Activated CD4-positive, alpha-beta T cell treated with anti-CD3 and anti-CD28 coated beads, Interleukin-2, amount 50 U/mL, for 4 hours (primary cell): Measurements from ENCODE around the gene ZMIZ2.
"Not testable (repeated sequence)": the region's sequence is repeated elsewhere in the genome, so short reads cannot be mapped to it uniquely, and the experiment has no call there.

Experiments used
- DNase-seq, 2 experiments: peaks; one replicate each; pipeline ENCODE4 v3.0.0-alpha.2; 2020

ZMIZ2 gene

DNA sequence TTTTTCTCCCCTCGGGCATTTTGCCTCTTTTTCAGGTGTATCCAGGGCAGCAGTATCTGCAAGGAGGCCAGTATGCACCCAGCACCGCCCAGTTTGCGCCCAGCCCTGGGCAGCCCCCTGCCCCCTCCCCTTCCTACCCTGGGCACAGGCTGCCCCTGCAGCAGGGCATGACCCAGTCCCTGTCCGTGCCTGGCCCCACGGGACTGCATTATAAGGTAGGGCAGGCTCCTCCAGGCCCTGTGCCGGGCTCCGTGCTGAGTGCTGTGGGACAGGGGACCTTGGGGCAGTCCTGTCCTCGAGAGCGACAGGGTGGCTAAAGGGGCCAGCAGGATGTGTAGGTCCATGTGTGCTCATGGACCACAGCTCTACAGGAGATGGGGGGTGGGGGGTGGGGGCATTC, 10.6 kb downstream of the ZMIZ2 start:
- no peak for DNase-seq

DNA sequence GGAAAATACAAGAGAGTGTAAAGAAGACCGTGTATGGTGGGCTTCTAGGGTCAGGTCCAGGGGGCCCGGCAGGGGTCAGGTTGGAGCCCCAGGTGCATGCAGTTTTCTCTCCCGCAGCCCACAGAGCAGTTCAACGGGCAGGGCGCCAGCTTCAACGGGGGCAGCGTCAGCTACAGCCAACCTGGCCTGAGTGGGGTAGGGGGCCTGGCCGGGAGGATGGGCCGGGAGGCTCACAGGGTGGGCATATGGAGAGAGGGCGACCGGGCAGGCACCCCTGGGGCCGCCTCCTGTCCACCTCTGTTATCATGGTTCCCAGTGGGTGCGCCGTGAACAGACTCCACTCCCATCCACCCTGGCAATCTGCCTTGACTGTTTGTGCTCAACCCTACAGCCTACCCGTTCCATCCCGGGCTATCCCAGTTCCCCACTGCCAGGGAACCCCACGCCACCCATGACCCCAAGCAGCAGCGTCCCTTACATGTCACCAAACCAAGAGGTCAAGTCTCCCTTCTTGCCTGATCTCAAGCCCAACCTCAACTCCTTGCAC, 11.5 kb downstream of the ZMIZ2 start:
- DNase-seq = no peak

DNA sequence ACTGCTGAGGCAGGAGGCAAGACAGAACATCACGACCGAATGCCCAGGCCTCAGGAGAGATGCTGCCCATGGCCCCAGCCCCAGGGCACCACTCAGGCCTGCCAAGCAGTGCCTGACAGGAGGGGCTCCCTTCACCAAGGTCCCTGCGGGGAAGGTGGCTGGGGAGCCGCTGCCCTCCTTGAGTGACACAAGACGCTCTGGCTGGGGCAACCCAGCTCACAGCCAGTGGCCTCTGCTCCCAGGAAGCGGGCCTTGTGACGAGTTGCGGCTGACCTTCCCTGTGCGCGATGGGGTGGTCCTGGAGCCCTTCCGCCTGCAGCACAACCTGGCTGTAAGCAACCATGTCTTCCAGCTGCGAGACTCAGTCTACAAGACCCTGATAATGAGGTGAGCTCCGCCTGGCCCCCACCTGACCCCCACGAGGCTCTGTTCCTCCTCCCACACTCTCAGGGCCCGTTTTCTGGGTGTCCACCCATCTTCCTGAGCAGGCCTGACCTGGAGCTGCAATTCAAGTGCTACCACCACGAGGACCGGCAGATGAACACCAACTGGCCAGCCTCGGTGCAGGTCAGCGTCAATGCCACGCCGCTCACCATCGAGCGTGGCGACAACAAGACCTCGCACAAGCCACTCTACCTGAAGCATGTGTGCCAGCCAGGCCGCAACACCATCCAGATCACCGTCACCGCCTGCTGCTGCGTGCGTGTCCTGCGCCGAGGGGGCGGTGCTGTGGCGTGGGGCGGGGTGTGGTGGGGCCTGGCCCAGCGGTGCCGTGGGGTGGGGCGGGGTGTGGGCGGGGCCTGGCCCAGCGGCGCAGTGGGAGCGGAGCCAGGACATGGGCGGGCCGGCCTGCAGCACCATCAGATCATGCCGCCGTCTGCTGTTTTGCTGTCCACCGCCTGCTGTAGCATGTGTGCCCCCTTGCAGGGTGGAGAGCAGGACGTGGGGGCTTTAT, 12.8 kb downstream of the ZMIZ2 start:
- DNase-seq = no peak

DNA sequence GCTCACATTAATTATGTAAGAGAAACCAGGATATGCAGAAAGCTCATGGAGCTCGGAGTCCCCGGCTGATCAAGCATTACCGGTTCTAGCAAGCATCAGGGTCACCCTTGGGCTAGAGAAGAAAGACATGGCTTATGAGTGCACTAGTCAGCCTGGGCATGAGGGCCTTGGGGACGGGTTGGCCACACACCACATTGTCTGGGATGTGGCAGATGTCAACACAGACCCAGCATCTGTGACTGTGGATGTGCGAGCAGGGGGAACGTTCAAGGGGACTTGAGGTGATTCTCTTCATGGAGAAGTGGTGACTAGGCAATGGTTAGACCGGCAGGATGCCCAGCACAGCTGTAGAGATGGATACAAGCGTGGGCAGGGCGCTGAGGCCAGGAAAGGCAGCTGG, 13.7 kb downstream of the ZMIZ2 start:
- no peak for DNase-seq

DNA sequence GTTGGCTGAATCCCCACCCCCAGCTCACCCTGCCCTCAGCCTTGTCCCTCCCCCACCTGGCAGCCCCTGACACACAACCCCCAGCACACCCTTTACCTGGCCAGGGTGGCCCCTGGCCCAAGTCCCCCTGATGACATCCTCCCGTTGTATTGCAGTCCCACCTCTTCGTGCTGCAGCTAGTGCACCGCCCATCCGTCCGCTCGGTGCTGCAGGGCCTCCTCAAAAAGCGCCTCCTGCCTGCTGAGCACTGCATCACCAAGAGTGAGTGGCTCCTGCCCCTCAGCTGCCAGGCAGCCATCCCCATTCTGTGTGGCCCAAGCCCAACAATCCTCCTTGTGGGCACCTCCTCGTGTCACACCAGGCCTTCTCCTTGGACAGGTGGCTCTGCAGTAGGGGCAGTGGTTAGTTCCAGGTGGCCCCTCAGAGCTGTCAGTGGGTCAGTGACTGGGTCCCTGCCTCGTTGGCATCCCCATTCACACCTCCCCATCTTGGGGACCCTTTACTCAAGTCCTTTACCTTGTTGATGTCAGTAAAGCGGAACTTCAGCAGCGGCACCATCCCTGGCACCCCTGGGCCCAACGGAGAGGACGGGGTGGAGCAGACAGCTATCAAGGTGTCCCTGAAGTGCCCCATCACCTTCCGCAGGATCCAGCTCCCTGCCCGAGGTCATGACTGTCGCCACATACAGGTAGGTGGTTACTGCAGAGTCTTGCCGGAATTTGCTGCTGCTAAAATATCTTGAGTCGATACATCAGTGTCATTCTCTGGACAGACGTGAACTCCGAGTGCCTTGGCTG, 14.3 kb downstream of the ZMIZ2 start:
- no peak for DNase-seq

DNA sequence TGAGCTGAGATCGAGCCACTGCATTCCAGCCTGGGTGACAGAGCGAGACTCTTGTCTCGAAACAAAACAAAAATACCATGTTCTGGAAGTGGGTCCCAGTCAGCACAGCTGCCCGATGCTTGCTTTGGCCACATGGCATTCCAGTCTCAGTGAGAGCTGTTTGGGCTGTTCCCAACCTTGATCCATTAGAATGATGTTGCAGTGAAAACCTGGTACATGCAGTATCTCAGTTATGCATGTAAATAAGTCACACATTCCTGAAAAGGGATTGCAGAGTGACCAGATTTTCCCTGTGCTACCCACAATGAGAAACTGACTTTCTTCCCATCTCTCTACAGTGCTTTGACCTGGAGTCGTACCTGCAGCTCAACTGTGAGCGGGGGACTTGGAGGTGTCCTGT, 15.4 kb downstream of the ZMIZ2 start:
- no peak for DNase-seq

DNA sequence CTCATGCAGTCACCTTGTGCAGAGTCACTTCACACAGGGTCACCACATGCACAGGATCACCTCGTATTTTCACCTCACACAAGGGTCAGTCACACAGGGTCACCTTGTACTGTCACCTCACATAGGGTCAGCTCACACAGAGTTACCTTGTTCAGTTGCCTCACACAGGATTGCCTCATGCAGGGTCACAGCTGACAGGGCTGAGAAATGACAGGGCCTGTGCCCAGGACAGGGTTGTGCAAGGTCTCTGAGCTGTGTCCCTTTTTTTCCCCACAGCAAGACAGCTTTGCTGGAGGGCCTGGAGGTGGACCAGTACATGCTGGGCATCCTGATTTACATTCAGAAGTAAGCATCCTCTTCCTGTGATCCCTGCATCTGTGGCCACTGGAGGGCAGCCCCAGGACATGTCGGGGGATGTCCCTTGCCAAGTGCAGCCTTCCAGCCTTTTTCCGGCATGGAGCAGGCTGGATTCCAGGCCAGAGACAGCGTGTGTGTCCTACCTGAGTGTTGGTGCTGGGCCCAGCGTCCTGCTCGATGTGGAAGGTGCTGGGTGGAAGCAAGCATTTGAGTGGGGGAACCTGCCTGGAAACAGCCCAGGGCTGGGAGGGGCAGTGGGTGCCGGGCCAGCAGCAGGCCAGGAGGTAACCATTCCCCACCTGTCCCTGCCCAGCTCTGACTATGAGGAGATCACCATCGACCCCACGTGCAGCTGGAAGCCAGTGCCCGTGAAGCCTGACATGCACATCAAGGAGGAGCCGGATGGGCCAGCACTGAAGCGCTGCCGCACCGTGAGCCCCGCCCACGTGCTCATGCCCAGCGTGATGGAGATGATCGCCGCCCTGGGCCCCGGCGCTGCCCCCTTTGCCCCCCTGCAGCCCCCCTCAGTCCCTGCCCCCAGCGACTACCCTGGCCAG, 16.3 kb downstream of the ZMIZ2 start:
- no peak for DNase-seq

DNA sequence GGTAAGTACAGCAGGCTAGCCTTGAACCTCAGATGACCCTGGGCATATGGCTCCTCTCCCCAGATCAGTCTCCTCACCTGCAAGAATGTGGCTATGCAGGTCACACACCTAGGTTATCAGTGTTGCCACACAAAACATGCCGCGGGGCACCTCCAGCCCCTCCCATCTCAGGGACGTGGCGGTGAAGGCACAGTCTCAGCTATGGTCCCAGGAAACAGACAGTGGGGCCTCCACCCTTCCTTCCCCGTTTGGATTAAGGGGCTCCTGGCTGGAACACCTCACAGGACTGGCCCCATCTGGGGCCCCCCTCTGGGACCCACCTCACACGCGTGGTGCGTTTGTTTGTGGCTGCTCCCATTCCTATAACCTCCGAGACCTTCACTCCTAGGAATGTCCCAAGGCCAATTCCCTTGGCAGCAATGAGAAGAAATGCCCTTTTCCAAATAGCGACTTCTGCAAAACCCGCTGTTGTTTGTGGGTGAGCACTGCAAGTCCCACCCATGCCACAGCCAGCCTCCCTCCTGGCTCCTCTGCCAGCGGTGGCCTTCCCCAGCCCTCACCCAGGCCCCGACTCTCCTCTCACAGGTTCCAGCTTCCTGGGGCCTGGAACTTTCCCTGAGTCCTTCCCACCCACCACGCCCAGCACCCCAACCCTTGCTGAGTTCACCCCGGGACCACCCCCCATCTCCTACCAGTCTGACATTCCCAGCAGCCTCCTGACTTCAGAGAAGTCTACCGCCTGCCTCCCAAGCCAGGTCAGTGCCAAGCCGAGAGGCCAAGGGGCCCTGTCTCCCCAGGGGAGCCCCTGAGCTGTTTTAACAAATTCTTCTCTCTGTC, 17.1 kb downstream of the ZMIZ2 start:
- DNase-seq = no peak

DNA sequence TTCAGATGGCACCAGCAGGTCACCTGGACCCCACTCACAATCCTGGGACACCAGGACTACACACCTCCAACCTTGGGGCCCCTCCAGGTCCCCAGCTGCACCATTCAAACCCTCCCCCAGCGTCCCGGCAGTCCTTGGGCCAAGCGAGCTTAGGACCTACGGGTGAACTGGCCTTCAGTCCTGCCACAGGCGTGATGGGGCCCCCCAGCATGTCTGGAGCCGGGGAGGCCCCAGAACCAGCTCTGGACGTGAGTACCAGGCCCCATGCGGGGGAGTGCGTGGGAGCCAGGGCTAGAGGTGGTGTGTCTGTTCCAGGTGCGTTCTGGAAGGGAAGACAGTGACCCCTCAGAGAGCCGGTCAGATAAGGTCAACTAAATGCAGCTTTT, 17.8 kb downstream of the ZMIZ2 start:
- no peak for DNase-seq

DNA sequence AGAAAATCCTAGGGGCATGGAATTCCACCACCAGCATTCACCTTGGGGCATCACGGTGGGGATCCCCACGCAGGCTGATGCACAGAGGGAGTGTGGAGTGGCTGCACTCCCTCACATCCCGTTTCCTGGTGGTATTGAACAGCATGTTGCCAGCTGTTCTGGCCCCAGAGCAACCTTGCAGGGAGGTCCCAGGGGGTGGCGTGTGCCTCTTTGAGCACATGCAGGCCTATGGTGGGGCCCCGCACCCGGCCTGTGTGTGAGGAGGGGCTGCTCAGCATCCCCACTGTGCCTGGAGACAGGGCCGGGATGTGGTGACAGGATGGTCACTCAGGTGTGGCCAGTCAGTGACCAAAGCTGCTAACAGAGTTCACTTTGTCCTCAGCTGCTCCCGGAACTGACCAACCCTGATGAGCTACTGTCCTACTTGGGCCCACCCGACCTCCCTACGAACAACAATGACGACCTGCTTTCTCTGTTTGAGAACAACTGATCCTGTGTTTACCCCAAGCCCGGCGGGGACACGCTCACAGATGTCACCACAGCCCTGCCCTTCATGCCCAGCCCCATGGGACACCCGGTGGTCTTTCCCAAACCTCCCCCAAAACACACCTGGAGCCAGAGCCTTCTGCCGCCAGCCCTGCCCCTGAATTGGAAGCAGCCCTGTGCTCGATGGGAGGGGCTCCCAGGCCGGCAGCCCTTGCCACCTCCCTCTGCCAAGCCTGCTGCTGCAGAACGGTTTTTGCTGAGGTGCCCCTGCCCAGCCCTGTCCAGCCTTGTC, 18.7 kb downstream of the ZMIZ2 start:
- DNase-seq = no peak

DNA sequence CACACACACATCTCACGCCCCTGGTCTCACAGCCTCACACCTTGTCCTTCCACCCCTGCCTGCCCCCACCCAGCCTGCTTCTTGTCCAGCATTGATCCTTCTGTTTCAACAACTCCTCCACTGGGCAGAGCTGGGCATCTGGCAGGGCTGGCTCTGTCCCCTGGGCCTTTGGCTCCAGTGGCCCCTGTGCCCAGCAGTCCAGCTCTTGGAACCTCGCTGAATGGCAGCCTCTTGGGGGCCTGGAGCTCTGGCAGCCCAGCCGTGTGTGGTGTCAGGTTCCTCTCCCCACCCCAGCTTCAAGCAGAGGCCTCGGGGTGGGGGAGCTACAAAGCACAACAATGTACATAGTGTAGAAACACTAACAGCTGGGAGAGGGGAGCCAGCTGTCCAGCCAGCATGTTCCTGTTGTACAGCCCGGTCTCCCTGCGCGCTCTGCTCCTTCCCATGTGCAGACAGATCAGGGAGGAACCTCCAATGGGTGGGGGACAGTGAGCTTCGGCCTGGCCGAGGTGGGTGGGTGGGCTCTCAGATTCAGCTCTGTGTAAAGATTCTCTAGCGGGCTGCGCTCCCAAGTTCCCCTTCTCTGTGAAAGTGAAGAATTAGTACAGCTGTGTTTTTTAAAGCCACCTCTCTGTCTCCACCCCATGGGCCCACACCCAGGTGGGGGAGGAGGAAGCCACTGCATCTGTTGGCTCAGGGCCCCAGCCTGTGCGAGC, 19.4 kb downstream of the ZMIZ2 start:
- peak in 1 of 2 experiments; percentile 12 for DNase-seq

DNA sequence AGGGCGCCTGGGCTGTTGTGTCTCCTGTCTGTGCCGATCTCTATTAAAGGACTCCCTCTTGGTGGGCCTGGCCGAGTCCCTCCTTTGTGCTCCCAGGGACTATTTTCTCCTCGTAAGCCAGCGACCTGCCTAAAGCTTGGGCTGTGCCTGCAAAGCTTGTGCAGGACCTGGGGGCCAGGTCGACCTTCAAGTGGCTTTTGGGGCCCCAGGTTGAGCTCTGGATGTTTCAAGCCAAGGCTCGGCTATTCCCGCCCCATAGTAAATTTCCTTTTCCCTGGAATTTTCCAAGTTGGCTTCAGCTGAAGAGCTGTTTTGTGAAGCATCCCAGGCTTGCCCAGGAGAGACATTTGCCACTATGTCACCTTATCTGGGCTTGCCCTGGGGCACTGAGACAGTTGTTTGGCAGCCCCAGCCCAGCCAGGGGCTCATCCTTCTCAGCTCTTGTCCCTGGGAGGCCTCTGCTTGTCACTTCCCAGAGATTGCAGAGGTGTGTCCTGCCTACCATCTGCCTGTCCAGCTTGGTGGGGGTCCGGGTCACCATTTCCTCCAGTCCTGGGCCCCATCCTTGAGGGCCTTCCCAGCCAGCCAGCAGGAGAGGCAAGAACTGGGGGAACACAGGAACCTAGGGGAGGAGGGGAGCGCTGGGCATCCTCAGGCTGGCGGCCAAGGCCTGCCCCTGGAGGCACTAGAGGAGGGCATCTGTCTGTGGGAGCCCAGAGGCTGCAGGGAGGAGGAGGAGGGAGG, 20.2 kb downstream of the ZMIZ2 start:
- DNase-seq = no peak

DNA sequence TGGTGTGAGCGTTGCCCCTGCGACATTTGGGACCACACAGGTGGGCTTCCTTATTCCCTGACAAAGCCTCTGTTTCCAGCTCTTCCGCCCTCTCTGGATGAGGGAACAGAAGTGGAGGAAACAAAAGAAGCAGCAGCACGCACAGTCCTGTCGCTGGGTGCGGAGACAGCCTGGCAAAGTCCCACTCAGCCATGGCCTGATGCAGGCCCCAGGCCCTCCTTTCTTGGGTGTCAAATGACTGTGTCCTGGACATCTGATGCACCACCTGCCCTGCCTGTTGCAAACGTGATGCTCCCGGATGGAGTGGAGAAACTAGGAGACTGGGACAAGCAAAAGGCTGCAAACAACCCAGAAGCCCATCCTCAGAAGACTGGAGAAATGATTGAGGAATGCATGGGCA, 20.7 kb downstream of the ZMIZ2 start:
- DNase-seq = no peak

DNA sequence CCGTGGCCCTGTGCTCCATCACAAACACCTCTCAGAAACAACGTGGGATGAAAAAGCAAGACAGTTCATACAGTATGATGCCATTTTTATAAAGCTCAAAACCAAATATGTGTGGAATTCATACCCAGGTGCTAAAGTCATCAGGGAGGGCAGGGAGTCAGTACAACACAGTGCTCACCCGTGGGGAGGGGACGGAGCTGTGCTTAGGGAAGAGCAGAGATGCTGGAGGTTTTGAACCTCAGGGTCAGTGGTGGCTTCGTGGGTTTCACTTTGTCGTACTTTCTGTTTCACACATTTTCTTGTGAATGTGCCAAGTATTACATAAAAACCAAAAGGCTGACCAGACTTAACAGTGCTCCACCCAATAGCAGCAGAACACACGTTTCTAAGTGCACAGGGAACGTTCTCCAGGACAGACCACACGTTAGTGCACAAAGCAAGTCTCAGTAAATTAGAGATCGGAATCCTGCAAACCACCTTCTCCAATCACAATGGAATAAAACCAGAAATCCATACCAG, 21.2 kb downstream of the ZMIZ2 start:
- no peak for DNase-seq

DNA sequence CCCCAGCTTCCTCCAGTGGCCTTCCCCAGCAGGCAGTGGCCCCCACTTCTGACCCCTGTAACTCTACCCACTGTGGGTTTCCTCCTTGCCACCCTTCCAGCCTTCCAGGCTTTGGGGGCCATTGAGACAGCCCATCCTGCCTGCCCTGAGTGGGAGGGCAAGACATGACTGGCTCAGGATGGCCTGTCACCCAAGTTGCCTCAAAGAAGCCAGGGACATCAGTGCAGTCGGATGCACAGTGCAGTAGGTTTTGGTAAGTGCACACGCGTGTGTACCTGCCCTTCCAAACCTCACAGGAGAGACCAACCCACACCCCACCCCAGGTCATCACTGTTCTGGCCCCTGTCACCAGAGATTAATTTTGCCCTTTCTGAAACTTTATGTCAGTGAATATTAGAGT, 22.7 kb downstream of the ZMIZ2 start:
- no peak for DNase-seq

DNA sequence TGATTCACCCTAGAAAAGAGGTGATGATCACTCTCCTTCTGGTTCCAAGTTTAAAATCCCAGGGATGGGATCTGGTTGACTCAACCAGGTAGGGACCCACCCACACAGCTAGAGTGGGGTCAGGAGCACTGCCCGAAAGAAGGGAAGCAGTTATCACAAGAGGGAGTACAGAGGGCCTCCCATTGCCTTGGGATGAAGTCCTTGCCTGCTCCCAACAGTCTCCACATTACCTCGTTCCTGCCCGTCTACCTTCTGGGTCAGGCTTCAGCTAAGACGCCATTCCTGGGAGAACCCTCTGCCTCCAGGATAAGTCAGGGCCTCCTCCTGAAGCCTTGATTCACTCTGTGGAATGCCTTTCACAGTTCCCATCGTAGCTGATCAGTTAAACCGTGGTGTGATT, 23.8 kb downstream of the ZMIZ2 start:
- DNase-seq = no peak

DNA sequence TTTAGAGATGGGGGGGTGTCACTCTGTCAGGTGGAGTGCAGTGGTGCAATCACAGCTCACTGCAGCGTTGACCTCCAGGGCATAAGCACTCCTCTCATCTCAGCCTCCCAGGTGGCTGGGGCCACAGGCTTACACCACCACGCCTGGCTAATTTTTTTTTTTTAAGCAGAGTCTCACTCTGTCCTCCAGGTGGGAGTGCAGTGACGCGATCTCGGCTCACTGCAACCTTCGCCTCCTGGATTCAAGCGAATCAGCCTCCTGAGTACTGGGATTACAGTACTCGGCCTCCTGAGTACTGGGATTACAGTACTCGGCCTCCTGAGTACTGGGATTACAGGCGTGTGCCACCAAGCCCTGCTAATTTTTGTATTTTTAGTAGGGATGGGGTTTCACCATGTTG, 24.2 kb downstream of the ZMIZ2 start:
- no peak for DNase-seq

DNA sequence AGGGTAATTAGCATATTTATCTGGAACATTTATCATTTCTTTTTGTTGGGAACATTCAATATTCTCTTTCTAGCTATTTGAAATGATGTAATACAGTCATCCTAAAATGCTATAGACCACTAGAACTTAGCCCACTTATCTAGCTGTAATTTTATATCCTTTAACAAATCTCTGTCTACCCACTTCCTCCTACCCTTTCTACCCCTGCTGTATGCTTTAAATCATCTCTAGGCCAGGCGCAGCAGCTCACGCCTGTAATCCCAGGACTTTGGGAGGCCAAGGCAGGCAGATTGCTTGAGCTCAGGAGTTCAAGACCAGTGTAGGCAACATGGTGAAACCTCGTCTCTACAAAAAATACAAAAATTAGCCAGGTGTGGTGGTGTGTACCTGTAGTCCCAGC, 25.8 kb downstream of the ZMIZ2 start:
- not testable (repeated sequence) for DNase-seq
